ENCODE measurements around the gene KIF6.
"Not testable (repeated sequence)": the region's sequence is repeated elsewhere in the genome, so short reads cannot be mapped to it uniquely, and the experiment has no call there.

KIF6 gene

DNA sequence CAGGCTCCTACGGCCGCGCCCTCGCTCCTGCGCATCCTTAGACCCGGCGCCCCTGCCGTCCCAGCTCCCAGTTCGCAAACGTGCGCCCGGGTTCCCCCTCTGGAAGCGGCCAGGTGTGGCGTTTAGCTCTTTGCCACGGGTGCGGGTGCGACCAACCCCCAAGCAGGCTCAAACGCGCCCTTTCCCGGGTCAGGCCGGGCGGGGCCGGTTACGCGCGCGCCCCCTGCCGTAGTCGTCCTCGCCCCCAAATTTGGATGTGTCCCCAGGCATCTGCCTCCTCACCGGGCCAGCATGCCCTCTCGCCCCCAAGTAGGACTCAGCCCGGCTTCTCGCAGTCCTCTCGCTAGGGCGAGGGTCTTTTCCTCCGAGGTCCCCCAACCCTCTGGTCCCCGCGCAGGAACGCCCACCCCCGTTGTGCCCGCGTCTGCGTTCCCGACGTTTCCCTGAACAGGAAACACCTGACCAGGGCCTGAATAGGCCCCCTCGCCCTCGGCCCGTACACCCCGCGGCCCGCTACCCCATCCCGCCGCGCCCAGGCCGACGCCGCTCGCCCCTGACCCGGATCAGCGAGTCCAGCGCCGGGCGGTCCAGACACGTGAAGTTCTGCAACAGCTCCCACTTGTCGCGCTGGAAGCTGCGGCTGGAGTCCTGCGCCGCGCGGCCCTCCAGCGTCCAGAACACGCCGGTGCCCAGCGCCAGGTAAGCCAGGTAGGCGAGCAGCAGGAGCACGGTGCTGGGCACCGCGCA, 411.5 kb downstream of the KIF6 start:
- no peak for DNase-seq (ENCODE audit: low spot score)

DNA sequence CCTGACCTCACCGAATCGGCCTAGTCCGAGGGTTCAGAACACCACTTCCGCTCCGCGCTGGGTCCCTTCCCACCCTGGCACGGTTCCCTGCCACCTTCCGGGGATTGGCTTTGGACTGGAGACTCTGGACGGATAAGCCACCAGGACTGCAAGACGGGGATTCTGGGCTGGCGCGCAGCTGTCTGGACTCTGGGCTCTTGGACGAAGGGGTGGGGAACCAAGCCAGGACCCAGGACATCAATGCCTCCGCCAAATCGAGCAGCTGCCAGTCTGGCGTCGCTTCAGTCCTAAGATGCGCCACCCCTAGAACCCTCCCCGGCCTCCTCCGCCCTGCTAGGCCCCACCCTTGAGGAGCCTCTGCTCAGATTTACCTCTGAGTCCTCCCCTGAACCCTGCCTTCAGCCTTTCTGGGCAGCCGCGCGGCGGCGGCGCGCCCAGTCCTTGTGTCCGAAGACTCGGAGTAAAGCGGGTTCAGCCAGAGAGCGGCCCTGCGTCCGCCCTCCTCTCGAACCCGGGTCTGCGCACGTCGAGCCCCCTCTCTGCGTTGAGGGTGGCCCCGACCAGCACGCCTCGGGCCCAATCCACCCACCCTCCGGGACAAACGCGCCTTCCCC, 412.2 kb downstream of the KIF6 start:
- no peak for DNase-seq (ENCODE audit: low spot score)

DNA sequence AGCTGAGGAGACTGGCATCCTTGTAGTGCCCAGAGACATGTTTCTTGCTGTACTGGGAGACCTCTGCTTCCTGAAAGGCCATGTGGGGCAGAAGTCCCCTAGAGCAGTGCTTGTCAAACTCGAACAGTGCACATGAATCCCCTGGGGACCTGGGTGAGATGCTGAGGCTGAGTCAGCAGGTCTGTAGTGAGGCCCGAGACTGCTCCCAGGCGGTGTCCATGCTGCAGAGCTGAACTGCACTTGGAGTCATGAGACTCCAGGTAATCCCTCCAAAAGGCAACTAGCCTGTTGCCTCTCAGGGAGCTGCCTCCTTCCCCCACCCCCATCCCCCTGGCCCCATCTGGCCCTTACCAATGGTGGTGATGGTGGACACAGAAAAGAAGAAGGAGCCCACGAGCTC, 414.7 kb downstream of the KIF6 start:
- DNase-seq (ENCODE audit: low spot score) = no peak

DNA sequence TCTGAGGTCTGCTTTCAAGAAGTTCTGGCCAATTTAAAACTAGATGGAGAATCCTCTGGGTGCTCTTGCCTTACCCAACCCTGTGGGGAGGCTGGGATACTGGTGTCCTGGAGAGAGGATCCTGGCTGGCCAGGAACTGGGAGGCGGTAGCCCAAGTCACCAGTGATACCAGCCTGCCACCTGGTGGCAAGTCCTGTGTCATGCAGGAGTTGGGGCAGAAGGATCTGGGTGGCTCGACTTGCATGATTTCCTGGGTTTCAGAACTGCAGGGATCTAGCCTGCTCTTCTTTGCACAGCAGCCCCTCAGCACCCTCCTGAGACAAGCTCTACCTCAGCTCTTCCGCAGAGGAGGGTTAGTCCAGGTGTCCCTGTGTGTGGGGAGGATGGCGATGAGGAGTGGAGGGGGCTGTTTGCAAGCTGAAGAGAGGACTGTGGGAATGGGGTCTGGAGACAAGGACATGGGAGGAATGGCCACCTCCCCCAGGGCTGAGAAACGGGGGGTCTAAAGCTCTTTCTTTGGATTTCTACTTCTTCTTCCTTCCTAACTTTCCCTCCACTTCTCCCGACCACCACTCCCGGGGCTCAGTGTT, 415.2 kb downstream of the KIF6 start:
- DNase-seq (ENCODE audit: low spot score) = peak; percentile 17

DNA sequence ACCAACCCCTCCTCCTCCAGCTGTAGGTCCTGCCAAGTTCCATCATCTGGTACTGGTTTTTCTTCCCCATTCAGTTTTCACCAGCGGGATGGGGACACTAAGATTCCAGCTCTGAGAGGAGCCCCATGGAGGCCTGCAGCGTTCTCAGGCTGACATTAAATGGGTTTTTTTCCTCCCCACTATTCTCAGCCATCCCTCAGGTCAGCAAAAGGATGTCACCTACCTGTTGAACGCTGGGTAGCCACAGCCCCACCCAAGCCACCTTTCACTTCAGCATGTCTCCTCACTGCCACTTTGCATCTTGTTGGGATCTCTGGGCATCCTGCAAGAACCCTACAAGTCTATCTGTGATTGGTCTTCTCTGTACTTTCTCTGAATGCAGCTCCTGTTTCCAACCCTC, 417.7 kb downstream of the KIF6 start:
- no peak for DNase-seq (ENCODE audit: low spot score)

DNA sequence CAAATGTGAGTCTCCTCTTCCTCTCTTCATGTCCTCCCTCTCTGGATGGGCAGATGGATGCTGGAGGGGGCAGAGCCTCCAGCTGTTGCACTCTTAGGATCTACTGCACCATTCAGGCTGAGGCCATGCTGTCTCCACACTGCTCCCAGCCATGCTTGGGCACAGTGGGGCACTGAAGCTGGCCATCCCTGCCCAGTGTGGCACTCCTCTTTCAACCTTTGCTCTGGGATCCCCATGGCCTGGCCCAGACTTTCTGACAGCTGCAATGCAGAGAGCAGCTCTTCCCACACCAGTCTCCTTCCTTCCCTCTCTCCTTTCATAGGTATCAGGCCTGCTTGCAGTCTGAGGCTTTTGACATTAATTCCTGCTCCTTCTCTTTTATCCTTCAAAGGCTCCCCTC, 420.3 kb downstream of the KIF6 start:
- DNase-seq (ENCODE audit: low spot score) = no peak

DNA sequence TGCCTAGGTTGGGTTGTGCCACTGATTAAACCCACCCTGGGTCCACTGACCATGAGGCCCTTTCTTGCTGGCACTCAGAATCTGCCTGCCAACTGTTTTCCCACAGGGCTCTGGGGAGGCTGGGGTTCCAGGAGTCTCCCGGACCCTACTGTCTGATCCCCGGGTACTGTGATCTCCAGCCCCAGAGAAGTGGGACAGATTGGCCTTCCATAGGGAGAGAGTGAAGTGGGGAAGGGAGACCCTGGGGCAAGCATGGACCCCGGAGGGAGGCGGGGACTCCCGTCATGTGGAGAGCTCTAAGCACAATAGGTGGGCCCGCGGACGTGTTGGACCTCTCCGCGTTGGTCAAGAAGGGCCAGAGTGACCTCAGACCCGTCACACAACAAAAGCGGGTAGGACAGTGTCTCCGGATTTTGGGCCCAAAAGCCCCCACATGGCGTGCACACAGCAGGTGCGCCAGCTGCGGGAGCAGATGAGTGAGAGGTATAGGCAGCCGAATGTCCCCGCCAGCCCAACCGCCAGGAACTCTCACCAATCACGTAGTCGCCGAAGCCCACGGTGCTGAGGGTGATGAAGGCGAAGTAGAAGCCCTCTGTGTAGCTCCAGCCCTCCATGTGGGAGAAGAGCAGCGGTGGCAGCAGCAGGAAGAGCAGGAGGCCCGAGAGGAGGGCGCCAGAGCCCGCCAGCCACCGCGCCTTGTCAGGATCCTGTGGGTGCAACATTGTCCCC, 421.6 kb downstream of the KIF6 start:
- no peak for DNase-seq (ENCODE audit: low spot score)

DNA sequence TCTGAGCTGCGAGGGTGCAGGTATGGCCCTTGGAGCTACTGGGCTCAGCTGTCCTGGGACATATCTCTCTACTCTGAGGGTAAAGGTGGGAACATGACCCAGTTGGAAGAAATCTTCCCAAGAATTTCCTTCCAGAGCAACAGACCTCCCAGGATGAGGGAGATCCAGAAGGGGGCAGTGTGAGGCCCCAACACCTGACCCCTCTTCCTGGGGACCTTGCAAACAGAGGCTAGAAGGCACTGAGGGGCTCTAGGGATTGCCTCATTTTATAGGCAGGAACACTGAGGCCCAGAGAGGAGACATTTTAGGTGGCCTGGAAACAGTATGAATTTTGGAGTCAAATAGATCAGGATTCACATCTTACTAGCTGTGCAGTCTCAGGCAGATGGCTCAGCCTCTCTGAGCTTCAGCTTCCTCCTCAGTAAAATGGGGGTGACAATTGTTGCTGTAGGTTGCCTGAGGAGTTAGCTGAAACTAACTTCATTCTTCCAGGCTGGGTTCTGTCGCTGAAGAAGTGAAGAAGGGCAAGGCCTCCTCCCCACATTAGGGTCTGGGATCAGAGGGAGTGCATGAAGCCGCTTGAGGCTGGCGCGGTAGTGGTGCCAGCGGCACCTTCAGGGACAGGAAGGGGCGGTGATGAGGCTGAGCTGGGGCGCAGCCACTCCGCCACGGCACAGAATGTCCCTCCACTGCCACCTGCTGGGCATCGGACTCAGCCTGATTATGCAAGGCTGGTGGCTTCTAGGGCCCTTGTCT, 422.4 kb downstream of the KIF6 start:
- DNase-seq (ENCODE audit: low spot score) = peak; percentile 75

DNA sequence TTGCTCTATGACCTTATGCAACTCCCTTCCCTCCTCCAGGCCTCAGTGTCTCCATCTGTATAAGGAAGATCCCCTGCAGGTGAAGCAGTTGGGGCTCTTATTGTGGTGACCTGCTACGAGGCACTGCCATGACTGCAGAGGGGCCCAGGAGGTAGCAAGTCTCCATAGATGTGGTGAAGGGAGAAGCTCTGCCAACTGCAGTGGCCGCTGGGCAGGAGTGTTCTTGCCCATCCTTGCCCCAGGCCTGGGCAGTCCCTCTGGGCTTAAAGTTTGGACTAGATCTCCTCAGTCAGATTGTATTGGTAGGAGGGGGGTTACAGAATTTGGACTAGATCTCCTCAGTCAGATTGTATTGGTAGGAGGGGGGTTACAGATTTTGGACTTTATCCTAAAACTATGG, 423.2 kb downstream of the KIF6 start:
- DNase-seq (ENCODE audit: low spot score) = no peak

DNA sequence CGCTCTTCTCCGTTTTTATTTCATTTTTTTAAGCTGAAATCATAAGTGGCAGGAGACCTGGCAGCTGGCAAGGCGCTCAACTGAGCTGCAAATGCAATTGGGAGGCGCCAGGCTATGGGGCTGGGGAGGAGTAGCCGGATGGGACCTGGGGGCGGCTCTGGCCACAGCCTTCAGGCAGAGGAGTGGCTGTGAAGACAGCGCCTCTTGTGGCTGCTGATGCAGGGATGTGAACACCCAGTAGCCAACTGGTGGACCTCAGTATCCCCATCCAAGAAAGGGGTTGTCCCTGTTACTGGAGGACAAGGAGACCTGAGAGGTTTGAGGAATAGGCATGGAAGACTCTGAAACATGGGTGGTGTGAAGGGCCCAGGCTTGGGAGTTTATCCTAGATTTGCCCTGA, 423.6 kb downstream of the KIF6 start:
- DNase-seq (ENCODE audit: low spot score) = no peak

DNA sequence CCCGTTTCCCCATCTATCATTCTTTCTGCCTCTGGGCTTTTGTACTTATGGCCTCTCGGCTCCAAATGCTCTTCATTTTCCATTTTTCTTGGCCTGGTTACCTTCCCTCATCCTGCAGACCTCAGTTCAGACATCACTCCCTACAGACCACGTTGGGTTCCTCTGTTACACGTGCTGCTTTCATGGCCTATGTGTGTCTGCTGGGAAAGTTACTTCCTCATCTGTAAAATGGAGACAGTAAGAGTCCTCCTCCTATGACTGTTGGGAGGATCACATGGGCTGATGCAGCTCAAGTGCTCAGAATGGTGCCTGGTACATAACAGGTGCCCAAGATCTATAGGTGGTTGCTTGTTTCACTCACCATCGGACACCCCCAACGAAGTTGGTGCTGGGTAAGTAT, 424.5 kb downstream of the KIF6 start:
- no peak for DNase-seq (ENCODE audit: low spot score)

DNA sequence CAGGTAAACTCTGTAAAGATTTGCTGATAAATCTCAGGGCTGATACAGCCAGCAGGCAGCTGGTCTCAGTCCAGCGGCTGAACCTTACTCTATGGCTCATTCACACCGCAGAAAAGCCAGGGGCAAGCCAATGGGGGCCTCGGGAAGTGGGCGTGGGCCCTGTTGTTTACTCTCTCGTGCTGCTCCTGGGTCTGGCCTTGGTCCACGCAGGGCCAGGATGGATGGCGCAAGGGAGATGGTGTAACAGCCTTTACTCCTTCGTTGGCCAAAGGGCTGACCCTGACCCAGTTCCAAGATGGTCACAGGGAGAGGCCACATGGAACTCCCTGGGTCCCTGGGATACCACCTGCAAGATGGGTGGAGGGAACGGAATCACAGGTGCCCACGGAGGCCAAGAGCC, 427.1 kb downstream of the KIF6 start:
- DNase-seq (ENCODE audit: low spot score) = no peak

DNA sequence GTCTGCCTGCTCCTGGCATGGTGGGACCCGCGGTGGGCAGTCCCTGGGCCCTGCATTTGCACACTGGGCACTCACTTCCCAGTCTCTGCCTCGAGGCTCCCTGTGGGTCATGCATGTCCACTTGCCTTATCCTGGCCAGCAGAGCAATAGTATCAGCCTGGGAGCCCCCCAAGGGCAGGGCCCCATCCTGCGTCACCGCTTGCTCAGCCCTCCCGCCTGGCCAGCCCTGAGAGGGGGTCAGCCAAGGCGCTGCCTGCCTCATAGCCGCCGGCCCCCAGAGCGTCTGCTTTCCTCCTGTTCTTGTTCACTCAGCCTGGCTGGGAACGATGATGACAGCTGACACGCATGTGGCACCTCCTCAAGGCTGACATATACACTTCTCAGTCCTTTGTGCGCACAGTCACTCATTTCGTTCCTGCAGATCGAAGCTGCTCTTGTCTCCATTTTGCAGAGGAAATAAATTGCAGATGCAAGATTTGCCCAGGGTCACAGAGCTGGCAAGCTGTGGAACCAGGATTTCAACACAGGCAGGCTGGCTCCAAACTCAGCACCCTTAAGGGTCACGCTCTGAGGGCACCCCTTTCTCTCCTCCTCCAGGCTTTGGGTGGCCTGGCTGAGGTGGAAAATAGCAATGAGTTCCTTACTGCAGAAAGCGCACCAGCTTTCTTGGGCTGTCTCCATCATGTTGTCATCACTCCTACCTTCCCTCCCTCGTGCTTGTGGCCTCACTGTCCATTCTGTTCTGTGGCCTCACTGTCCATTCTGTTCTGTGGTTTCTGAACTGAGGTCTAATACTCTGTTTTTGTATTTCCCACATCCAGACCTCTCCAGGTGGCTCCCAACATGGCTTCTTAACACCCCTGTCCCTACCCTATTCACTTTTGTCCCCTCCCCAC, 428.2 kb downstream of the KIF6 start:
- no peak for DNase-seq (ENCODE audit: low spot score)

DNA sequence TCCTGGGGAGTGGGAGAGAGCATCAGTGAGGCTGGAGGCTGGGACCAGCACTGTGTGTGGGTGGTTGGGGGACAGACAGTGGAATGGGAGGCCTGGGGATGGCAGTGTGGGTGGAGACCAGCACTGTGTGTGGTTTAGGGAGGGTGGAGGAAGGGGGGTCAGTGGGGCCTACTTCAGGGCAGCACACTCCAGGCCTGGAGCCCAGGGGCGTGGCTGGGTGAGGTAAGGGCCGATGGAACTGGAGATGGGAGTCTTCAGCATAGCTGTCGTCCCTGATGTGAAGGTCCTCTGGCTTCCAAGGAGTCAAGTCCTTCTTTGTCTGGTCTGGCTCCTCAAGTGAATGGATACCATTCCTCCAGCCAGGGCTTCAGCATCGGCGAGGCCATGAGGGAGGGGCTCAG, 429.6 kb downstream of the KIF6 start:
- DNase-seq (ENCODE audit: low spot score) = no peak

DNA sequence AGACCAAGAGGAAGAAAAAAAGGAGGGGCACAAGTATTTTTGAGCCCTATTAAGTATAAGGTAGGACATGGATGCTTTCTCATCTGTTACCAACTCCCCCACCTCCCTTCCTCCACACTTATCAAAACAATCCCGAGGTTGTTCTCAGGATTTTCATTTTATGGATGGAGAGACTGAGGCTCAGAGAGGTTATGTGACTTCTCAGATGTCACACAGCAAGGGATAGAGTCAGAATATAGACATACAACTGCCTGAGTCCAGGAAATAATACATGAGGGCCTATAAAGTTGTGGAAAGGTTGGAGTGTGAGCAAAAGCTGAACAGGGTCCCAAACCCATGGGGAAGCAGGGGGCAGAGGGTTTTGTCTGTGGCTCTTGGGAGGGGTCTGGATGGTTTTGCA, 430.3 kb downstream of the KIF6 start:
- no peak for DNase-seq (ENCODE audit: low spot score)

DNA sequence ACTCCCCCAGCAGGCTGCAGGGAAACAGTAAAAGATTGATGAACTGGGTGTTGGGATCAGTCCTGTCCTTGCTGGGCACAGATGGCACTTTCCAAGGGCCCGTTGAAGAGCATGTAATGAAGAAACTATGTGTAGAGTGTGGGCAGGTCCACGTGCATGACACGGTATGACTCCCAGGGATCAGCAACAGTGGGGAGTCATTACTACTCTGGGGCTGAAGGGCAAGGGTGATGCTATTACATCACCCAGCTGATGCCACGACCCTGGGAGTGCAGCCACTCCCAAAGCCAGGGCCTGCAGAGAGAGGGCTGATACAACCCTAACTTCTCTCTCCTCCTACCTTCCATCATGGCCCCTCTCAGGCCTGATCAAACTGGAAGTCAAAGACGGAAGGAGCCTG, 431.1 kb downstream of the KIF6 start:
- no peak for DNase-seq (ENCODE audit: low spot score)

DNA sequence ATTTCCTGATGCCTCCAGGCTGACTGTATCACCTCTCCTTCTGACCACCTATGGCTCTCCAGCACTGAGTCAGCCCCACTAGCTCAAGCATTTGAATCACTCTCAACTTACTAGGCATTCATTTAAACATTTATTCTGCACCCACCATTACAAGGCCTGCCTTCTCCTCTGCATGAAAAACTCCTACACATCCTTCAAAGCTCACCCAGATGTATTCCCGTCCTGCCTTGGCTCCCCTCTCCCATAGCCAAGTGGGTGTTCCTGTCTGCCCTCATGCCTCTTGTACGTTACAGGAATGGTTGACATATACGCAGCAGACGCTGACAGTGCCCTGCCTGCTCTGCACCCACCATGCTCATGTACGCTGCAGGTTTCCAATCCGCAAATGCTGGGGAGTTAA, 432.6 kb downstream of the KIF6 start:
- no peak for DNase-seq (ENCODE audit: low spot score)

DNA sequence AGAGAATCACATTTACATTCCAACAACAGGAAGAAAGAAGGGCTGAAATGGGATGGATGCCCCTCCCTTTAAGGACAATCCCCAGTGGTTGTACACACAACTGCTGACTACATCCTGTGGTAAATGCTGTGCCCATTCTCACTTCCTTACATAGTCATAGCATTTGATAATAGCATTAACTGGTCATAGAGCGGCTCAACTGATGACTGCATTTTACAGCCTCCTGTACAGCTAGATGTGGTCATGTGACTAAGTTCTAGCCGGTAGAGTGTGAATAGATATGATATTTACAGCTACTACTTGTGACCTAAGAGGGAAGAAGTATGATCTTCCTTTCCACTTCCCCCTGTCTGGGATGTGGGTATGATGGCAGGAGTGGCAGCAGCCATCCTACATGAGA, 435.7 kb downstream of the KIF6 start:
- DNase-seq (ENCODE audit: low spot score) = no peak

DNA sequence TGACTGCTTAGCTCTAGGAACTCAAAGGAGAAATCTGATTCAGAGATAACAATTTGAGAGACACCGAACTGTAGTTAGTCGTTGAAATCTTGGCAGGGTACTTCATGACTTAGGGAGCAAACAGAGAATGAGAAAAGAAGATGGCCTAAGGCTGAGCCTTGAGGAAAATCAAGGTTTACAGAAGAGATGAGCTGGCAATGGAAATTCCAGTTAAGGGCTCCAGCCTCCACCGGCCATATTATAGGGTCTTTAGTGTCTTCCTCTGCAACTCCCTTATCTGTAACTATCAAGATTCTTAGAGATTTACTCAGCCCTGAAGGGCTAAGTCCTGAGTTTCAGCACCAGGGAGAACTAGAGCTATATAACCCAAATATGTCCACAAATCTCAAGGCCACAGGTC, 437.6 kb downstream of the KIF6 start:
- no peak for DNase-seq (ENCODE audit: low spot score)

DNA sequence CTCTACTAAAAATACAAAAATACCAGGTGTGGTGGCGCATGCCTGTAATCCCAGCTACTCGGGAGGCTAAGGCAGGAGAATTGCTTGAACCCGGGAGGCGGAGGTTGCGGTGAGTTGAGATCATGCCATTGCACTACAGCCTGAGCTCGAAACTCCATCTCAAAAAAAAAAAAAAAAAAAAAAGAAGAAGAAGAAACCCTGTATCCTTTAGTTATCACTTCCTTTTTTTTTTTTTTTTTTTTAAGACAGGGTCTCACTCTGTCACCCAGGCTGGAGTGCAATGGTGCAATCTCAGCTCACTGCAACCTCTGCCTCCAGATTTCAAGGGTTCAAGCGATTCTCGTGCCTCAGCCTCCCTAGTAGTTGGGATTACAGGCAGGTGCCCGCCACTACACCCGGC, 438.6 kb downstream of the KIF6 start:
- DNase-seq (ENCODE audit: low spot score) = not testable (repeated sequence)

DNA sequence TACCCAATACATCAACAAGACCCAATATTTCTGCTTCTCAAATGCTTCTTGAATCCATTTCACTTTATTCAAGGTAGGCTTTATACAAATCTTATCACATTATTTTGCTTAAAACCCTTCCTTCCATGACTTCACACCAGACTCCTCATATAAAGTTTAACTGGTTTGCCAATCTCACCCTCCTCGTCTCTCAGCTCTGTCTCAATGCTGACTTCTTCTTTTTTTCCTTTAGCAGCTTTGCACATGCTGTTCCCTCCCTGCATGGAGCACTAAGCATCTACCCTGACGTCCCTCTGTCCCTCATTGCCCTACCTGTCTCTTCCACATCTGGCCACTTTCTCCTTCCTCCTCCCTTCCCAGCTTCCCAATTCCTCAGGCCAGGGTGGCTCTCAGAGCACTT, 442.4 kb downstream of the KIF6 start:
- no peak for DNase-seq (ENCODE audit: low spot score)

Measured in CD4-positive, alpha-beta T cell treated with Interleukin-6 at 100 ng/mL for 8 hours (primary cell).